Erythroblast (primary cell): Measurements from ENCODE around the gene CST5.

Experiments used
- GATA1 ChIP-seq: IDR thresholded peaks from 2 replicates; pipeline ENCODE4 v1.6.1; 2011; ENCODE audit warnings: low read depth, mild to moderate bottlenecking, control low read depth, low read length, moderate library complexity
- POLR2A ChIP-seq: IDR thresholded peaks from 2 replicates; pipeline ENCODE4 v1.6.1; 2011; ENCODE audit warnings: mild to moderate bottlenecking, low read length

DNA sequence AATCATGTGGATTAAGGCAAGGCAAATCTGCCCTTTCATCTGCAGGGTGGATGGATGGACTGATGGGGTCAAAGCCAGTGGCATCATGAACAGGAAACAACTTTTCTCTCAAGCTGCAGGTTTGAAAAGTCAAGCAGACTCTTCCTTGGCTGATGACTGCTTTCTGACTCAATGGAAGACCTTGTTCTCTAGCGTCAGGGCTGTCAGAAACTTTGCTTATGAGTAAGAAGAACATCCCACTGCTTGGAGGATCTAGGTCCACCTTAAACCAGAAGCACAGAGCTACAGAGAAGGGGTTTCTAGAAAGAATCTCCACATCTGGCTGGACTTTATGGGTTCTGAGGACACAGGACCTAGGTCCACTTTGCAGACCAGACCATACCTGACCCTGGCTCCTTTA lies 36.3 kb upstream of the CST5 start:
- TF ChIP-seq POLR2A (no peak), GATA1 (no peak)
